Measurements from ENCODE around the gene GABRD. TPM values are rescaled to one million over a fixed set of nuclear protein-coding genes. Genes with fewer than 3 reads are reported as not detected.

Gene GABRD
- total RNA-seq, 2 donors from 2014 or later, result not detected

DNA sequence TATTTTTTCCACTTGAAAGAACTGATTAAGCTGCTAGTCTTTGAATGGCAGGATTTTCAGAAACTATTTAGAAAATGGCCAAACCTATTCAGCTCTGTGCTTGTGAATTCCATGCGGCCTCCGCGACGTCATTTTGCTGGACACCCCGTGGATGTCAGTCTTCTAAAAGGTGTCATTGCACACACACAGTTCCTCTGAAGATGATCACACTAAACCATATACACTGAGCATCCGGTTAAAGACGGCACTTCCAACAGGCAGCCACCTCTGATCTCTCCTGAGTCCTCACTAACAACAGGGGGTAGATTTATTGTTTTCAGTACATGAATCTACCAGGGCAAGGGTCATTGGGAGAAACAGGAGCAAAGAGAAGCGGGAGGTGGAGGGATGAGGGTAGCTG is 24.6 kb upstream of the GABRD start:
- no peaks in the 10 kb centered on the region for H3K4me1 ChIP-seq
- intact Hi-C loops (cut with DNase I), result no loop called here

DNA sequence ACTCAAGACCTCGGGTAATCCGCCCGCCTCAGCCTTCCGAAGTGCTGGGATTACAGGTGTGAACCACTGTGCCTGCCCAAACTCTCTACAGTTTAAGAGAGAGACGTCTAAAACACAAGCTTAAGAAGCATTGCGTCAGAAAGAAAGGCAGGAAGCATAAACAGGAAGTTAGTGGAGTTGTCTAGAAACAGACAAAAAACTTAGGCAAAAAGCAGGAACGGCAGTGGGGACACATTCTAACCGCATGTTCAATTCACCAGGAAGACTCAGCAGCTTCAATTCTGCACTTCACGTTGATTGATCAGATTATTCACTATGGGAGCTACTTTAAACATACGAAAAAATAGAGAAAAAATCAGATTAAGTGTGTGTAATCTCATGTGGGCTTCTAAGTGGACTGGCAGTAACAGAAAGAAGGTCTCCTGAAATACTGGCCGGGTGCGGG is 22.9 kb upstream of the GABRD start:
- 64 to 73% methylated on average over 12 of the region's 12 CpGs for WGBS, 2 donors
- intact Hi-C loops (cut with DNase I), result no loop called here
- no peak for ATAC-seq
- Histone ChIP-seq H3K36me3 (replicated peaks in 1 of 2; ENCODE audit: insufficient read depth in 1 of 2, low read depth in 2 of 2) (no peaks in the 10 kb centered on the region), H3K9me3 (no peaks in the 10 kb centered on the region), H3K27ac (no peak overlapping the region), H3K4me3 (no peak overlapping the region), H3K27me3 (no peaks in the 10 kb centered on the region), H3K4me1 (no peaks in the 10 kb centered on the region)
- no peak for DNase-seq
- TF ChIP-seq POLR2A (IDR thresholded peaks at IDR 0.05), result no peak
- TF ChIP-seq, protein P1, sequence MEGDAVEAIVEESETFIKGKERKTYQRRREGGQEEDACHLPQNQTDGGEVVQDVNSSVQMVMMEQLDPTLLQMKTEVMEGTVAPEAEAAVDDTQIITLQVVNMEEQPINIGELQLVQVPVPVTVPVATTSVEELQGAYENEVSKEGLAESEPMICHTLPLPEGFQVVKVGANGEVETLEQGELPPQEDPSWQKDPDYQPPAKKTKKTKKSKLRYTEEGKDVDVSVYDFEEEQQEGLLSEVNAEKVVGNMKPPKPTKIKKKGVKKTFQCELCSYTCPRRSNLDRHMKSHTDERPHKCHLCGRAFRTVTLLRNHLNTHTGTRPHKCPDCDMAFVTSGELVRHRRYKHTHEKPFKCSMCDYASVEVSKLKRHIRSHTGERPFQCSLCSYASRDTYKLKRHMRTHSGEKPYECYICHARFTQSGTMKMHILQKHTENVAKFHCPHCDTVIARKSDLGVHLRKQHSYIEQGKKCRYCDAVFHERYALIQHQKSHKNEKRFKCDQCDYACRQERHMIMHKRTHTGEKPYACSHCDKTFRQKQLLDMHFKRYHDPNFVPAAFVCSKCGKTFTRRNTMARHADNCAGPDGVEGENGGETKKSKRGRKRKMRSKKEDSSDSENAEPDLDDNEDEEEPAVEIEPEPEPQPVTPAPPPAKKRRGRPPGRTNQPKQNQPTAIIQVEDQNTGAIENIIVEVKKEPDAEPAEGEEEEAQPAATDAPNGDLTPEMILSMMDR (IDR thresholded peaks at IDR 0.05), result no peak

More for the DNA sequence above, 24.6 kb upstream of the GABRD start:
- DNase-seq (no peak), ATAC-seq (no peak)
- no peaks in the 10 kb centered on the region for H3K9me3 ChIP-seq
- no peaks in the 10 kb centered on the region for H3K36me3 ChIP-seq (replicated peaks in 1 of 2; ENCODE audit: insufficient read depth in 1 of 2, low read depth in 2 of 2)
- no peak overlapping the region for H3K4me3 ChIP-seq
- TF ChIP-seq POLR2A (IDR thresholded peaks at IDR 0.05), result no peak
- TF ChIP-seq, protein P1 (IDR thresholded peaks at IDR 0.05), result no peak
- no peak overlapping the region for H3K27ac ChIP-seq
- H3K27me3 ChIP-seq, result no peaks in the 10 kb centered on the region
- WGBS, 2 donors, result 61 to 80% methylated on average over 8 of the region's 8 CpGs

DNA sequence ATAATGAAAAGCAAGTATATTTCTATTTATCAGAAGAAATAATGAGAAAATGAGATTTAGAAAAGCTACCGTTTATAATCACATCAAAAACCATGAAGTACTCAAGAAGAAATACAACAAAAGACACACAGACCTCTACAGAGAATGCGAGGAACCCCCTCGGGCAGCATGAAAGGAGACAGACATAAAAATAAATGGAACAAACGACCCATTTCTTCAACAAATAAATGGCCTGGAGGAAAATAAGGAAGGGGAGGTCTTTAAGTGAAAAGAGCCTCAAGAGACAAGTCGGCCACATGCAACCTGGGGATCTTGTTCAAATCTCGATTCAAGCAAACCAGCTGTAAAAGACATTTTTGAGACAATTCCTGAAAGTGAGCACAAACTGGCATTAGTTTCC is 21.6 kb upstream of the GABRD start:
- H3K27me3 ChIP-seq, result no peaks in the 10 kb centered on the region
- H3K27ac ChIP-seq, result no peak overlapping the region
- intact Hi-C loops (cut with DNase I), result no loop called here
- H3K4me1 ChIP-seq, result no peaks in the 10 kb centered on the region
- ATAC-seq (no peak), DNase-seq (no peak)
- H3K36me3 ChIP-seq (replicated peaks in 1 of 2; ENCODE audit: insufficient read depth in 1 of 2, low read depth in 2 of 2), result no peaks in the 10 kb centered on the region
- H3K4me3 ChIP-seq, result no peak overlapping the region
- TF ChIP-seq POLR2A (IDR thresholded peaks at IDR 0.05), result no peak
- TF ChIP-seq, protein P1 (IDR thresholded peaks at IDR 0.05), result no peak
- WGBS, 2 donors, result 61 to 66% methylated on average over 6 of the region's 6 CpGs
- no peaks in the 10 kb centered on the region for H3K9me3 ChIP-seq

DNA sequence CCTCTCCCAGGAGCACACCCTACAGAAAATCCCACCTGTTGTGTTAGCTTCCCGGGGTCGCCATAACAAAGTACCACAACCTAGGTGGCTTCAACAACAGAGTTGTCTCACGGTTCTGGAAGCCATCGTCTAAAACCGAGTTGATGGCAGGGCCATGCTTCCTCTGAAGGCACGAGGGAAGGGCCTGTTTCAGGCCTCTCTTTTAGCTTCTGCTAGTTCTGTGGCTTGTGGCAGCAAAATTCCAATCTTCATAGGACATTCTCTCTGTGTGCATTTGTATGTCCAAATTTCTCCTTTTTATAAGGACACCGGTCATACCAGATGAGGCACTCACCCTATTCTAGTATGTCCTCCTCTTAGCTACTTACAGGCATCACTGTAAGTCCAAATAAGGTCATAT is 18.7 kb upstream of the GABRD start:
- no peak for ATAC-seq
- Histone ChIP-seq H3K9me3 (no peaks in the 10 kb centered on the region), H3K27ac (no peak overlapping the region), H3K27me3 (peaks cover 0 to 6% of the 10 kb centered on the region in 2 donors), H3K4me1 (no peaks in the 10 kb centered on the region), H3K36me3 (replicated peaks in 1 of 2; ENCODE audit: insufficient read depth in 1 of 2, low read depth in 2 of 2) (no peaks in the 10 kb centered on the region), H3K4me3 (no peak overlapping the region)
- intact Hi-C loops (cut with DNase I), result no loop called here
- DNase-seq, result no peak
- no peak for TF ChIP-seq POLR2A (IDR thresholded peaks at IDR 0.05)
- TF ChIP-seq, protein P1 (IDR thresholded peaks at IDR 0.05), result no peak
- 76 to 88% methylated on average over 7 of the region's 7 CpGs for WGBS, 2 donors

DNA sequence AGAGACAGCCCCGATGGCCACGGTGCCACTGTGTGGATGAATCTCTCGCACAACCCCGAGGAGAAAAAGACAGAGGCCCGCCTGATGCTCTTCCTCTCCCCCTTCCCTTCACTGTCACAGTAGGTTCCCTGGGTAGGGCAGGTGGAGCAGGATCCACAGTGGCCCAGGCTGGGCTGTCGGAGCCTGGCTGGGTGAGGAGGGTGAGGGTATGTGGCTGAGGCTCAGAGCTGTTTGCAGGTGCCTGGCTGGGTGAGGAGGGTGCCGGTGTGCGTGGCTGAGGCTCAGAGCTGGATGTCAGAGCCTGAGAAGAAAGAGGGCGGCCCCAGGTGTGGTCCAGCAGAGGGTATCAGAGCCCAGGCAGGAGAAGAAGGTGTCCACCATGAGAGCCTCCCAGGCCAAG is 18.3 kb upstream of the GABRD start:
- Histone ChIP-seq H3K4me3 (no peak overlapping the region), H3K36me3 (replicated peaks in 1 of 2; ENCODE audit: insufficient read depth in 1 of 2, low read depth in 2 of 2) (no peaks in the 10 kb centered on the region), H3K9me3 (no peaks in the 10 kb centered on the region), H3K27ac (no peak overlapping the region), H3K4me1 (no peaks in the 10 kb centered on the region), H3K27me3 (peaks cover 0 to 6% of the 10 kb centered on the region in 2 donors)
- ATAC-seq (no peak), DNase-seq (no peak)
- WGBS, 2 donors, result 81 to 93% methylated on average over 7 to 9 of the region's 9 CpGs
- intact Hi-C loops (cut with DNase I), result no loop called here
- TF ChIP-seq, protein P1 (IDR thresholded peaks at IDR 0.05), result no peak
- no peak for TF ChIP-seq POLR2A (IDR thresholded peaks at IDR 0.05)

Data from body of pancreas (tissue), 4 donors.